HEK293 (cell line): ENCODE measurements around the gene RHEB.

Experiments used
- CTCF ChIA-PET: fragments of 350-600 bp; formaldehyde crosslinking; extraction: SDS; loops from one replicate; lab custom pipeline; 2021; ENCODE audit warnings: antibody characterized with exemption; lab: Yijun Ruan, JAX
- POLR2A ChIA-PET: fragments of 300-600 bp; formaldehyde crosslinking; extraction: SDS; loops from one replicate; lab custom pipeline; 2020; ENCODE audit warnings: antibody characterized with exemption, inconsistent platforms; lab: Yijun Ruan, JAX
- H3K27ac ChIP-seq: fragments of 200-500 bp; sonication (Bioruptor generic); 2 replicates; pipeline ENCODE4 v1.5.1; 2014; ENCODE audit warnings: low read depth, low read length, control low read depth, inconsistent platforms; ENCODE audit errors: extremely low read depth
- H3K36me3 ChIP-seq, 2 experiments: fragments of 200-500 bp in 1 of 2; sonication (Bioruptor generic) in 1 of 2; 1 replicate in 1 of 2; 2 replicates in 1 of 2; pipeline ENCODE4 v1.5.1; 2014 to 2017; ENCODE audit warnings: inconsistent platforms in 2 of 2, low read length in 2 of 2; ENCODE audit not compliant: control insufficient read depth in 2 of 2, insufficient read depth in 1 of 2
- H3K4me1 ChIP-seq: fragments of 200-500 bp; sonication (Bioruptor generic); 2 replicates; pipeline ENCODE4 v1.5.1; 2014; ENCODE audit warnings: mild to moderate bottlenecking, low read length, inconsistent platforms; ENCODE audit not compliant: control insufficient read depth, insufficient read depth
- H3K4me3 ChIP-seq: 2 replicates; pipeline ENCODE4 v1.5.1; 2011; ENCODE audit warnings: low read depth, mild to moderate bottlenecking, control low read depth, low read length, moderate library complexity
- H3K9me3 ChIP-seq: fragments of 200-500 bp; sonication (Bioruptor generic); 2 replicates; pipeline ENCODE4 v1.5.1; 2014; ENCODE audit warnings: low read depth, low read length, inconsistent platforms; ENCODE audit not compliant: control insufficient read depth, insufficient read depth
- HOXD13 ChIP-seq: sonication (generic); formaldehyde crosslinking; IDR thresholded peaks from 2 replicates; pipeline ENCODE4 v1.8.0; 2022; ENCODE audit warnings: missing genetic modification reagents, borderline replicate concordance
- KLF7 ChIP-seq: fragments of 450-650 bp; formaldehyde crosslinking; IDR thresholded peaks from 2 replicates; pipeline ENCODE4 v1.5.1; 2016; ENCODE audit warnings: missing biosample characterization, missing genetic modification characterization, borderline replicate concordance
- MYNN ChIP-seq: fragments of 450-650 bp; formaldehyde crosslinking; IDR thresholded peaks from 2 replicates; pipeline ENCODE4 v1.5.1; 2016; ENCODE audit warnings: missing biosample characterization, missing genetic modification characterization, borderline replicate concordance
- OVOL3 ChIP-seq: fragments of 450-650 bp; formaldehyde crosslinking; IDR thresholded peaks from 2 replicates; pipeline ENCODE4 v1.5.1; 2016; ENCODE audit warnings: missing biosample characterization, missing genetic modification characterization
- SCRT1 ChIP-seq: fragments of 450-650 bp; formaldehyde crosslinking; IDR thresholded peaks from 2 replicates; pipeline ENCODE4 v1.5.1; 2016; ENCODE audit warnings: missing biosample characterization, missing genetic modification characterization, borderline replicate concordance
- ZBTB17 ChIP-seq: fragments of 450-650 bp; formaldehyde crosslinking; IDR thresholded peaks from 2 replicates; pipeline ENCODE4 v1.5.1; 2016; ENCODE audit warnings: missing biosample characterization, missing genetic modification characterization
- ZFP41 ChIP-seq: fragments of 450-650 bp; formaldehyde crosslinking; IDR thresholded peaks from 2 replicates; pipeline ENCODE4 v1.5.1; 2016; ENCODE audit warnings: missing biosample characterization, missing genetic modification characterization, borderline replicate concordance
- ZNF138 ChIP-seq: fragments of 450-650 bp; formaldehyde crosslinking; IDR thresholded peaks from 2 replicates; pipeline ENCODE4 v1.5.1; 2016; ENCODE audit warnings: missing biosample characterization, missing genetic modification characterization, borderline replicate concordance
- ZNF148 ChIP-seq: fragments of 450-650 bp; formaldehyde crosslinking; IDR thresholded peaks from 2 replicates; pipeline ENCODE4 v1.5.0; 2017; ENCODE audit warnings: missing biosample characterization, missing genetic modification characterization, borderline replicate concordance
- ZNF155 ChIP-seq: fragments of 450-650 bp; formaldehyde crosslinking; IDR thresholded peaks from 2 replicates; pipeline ENCODE4 v1.5.1; 2016; ENCODE audit warnings: missing biosample characterization, missing genetic modification characterization
- ZNF16 ChIP-seq: fragments of 450-650 bp; formaldehyde crosslinking; IDR thresholded peaks from 2 replicates; pipeline ENCODE4 v1.5.1; 2016; ENCODE audit warnings: low read depth, missing biosample characterization, missing genetic modification characterization
- ZNF221 ChIP-seq: fragments of 450-650 bp; formaldehyde crosslinking; IDR thresholded peaks from 2 replicates; pipeline ENCODE4 v1.5.1; 2017; ENCODE audit warnings: missing biosample characterization, missing genetic modification characterization, borderline replicate concordance
- ZNF266 ChIP-seq: fragments of 450-650 bp; formaldehyde crosslinking; IDR thresholded peaks from 2 replicates; pipeline ENCODE4 v1.5.1; 2016; ENCODE audit warnings: missing biosample characterization, missing genetic modification characterization, low read depth
- ZNF398 ChIP-seq: fragments of 450-650 bp; formaldehyde crosslinking; IDR thresholded peaks from 2 replicates; pipeline ENCODE4 v1.5.1; 2017; ENCODE audit warnings: missing biosample characterization, missing genetic modification characterization
- ZNF488 ChIP-seq: fragments of 450-650 bp; formaldehyde crosslinking; IDR thresholded peaks from 2 replicates; pipeline ENCODE4 v1.5.1; 2016; ENCODE audit warnings: missing biosample characterization, missing genetic modification characterization
- ZNF521 ChIP-seq: fragments of 450-650 bp; formaldehyde crosslinking; IDR thresholded peaks from 2 replicates; pipeline ENCODE4 v1.5.1; 2017; ENCODE audit warnings: missing biosample characterization, mild to moderate bottlenecking, missing genetic modification characterization
- ZNF558 ChIP-seq: fragments of 450-650 bp; formaldehyde crosslinking; IDR thresholded peaks from 2 replicates; pipeline ENCODE4 v1.5.1; 2016; ENCODE audit warnings: missing biosample characterization, missing genetic modification characterization
- ZNF610 ChIP-seq: fragments of 450-650 bp; formaldehyde crosslinking; IDR thresholded peaks from 2 replicates; pipeline ENCODE4 v1.5.1; 2016; ENCODE audit warnings: missing biosample characterization, missing genetic modification characterization, borderline replicate concordance
- ZNF776 ChIP-seq: fragments of 450-650 bp; formaldehyde crosslinking; IDR thresholded peaks from 2 replicates; pipeline ENCODE4 v1.5.0; 2017; ENCODE audit warnings: missing biosample characterization, missing genetic modification characterization, borderline replicate concordance
- ZNF837 ChIP-seq: fragments of 450-650 bp; formaldehyde crosslinking; IDR thresholded peaks from 2 replicates; pipeline ENCODE4 v1.5.1; 2016; ENCODE audit warnings: missing biosample characterization, missing genetic modification characterization
- ZXDB ChIP-seq: fragments of 450-650 bp; formaldehyde crosslinking; IDR thresholded peaks from 2 replicates; pipeline ENCODE4 v1.5.1; 2016; ENCODE audit warnings: missing biosample characterization, missing genetic modification characterization
- TF ChIP-seq, protein P1 (sequence below): fragments of 450-650 bp; formaldehyde crosslinking; IDR thresholded peaks from 2 replicates; pipeline ENCODE4 v1.5.1; 2016; ENCODE audit warnings: missing biosample characterization, missing genetic modification characterization
- TF ChIP-seq, protein P2 (sequence below): fragments of 450-650 bp; formaldehyde crosslinking; IDR thresholded peaks from 2 replicates; pipeline ENCODE4 v1.5.1; 2017; ENCODE audit warnings: missing biosample characterization, missing genetic modification characterization
- TF ChIP-seq, protein P3 (sequence below): fragments of 450-650 bp; formaldehyde crosslinking; IDR thresholded peaks from 2 replicates; pipeline ENCODE4 v1.5.1; 2016; ENCODE audit warnings: missing biosample characterization, missing genetic modification characterization

Gene RHEB

GRCh38 chr7:151488096-151488495, 31.6 kb downstream of the RHEB start:
- TF ChIP-seq ZNF266 (tag by site-specific recombination) (no peak), ZNF488 (tag by site-specific recombination) (no peak), ZNF837 (tag by site-specific recombination) (no peak), ZBTB17 (tag by site-specific recombination) (no peak)
- TF ChIP-seq, all 188 proteins: peak for 0
- Histone ChIP-seq H3K9me3 (no peaks in the 10 kb centered on the region), H3K4me3 (no peak overlapping the region), H3K4me1 (no peaks in the 10 kb centered on the region), H3K27ac (no peak overlapping the region), H3K36me3 (peaks cover 7 to 73% of the 10 kb centered on the region in 2 experiments)
- ChIA-PET CTCF (interaction anchor here (0.6 kb wide), 1 partner anchor 1110 kb away, joined by 3 read pairs; no protein-coding TSS in a partner anchor), POLR2A (no interaction called here)

DNA sequence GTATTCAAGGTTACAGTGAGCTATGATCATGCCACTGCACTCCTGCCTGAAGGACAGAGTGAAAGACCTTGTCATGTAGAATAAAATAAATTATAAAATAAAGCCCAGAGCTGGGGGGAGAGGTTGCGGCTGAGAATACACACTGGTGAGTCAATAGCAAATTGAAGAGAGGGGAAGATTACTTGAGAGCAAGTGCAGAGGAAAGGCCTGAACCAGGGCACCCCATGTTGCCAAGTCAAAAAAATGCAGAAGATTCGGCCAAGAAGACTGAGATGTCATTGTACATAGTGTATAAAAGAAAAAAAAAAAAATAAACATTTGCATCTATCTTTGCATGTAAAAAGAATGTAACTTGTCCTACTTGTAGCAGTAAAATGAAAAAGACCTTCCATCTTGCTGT, 32.5 kb downstream of the RHEB start:
- H3K36me3 ChIP-seq: peaks cover 7 to 82% of the 10 kb centered on the region in 2 experiments
- H3K4me1 ChIP-seq: no peaks in the 10 kb centered on the region
- H3K4me3 ChIP-seq: no peak overlapping the region
- H3K27ac ChIP-seq: no peak overlapping the region
- TF ChIP-seq ZNF16 (tag by site-specific recombination): no peak
- TF ChIP-seq ZNF221 (tag by site-specific recombination): no peak
- TF ChIP-seq KLF7: no peak
- no peak for TF ChIP-seq SCRT1 (tag by site-specific recombination)
- TF ChIP-seq, protein P1, sequence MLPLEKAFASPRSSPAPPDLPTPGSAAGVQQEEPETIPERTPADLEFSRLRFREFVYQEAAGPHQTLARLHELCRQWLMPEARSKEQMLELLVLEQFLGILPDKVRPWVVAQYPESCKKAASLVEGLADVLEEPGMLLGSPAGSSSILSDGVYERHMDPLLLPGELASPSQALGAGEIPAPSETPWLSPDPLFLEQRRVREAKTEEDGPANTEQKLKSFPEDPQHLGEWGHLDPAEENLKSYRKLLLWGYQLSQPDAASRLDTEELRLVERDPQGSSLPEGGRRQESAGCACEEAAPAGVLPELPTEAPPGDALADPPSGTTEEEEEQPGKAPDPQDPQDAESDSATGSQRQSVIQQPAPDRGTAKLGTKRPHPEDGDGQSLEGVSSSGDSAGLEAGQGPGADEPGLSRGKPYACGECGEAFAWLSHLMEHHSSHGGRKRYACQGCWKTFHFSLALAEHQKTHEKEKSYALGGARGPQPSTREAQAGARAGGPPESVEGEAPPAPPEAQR (tag by site-specific recombination): no peak
- no peak for TF ChIP-seq ZNF558
- TF ChIP-seq MYNN (tag by site-specific recombination): no peak
- no peak for TF ChIP-seq ZNF776 (tag by site-specific recombination)
- TF ChIP-seq ZNF610 (tag by site-specific recombination): no peak
- no peak for TF ChIP-seq ZNF138 (tag by site-specific recombination)
- no peak for TF ChIP-seq HOXD13
- TF ChIP-seq ZNF155 (tag by site-specific recombination): no peak
- TF ChIP-seq, protein P2, sequence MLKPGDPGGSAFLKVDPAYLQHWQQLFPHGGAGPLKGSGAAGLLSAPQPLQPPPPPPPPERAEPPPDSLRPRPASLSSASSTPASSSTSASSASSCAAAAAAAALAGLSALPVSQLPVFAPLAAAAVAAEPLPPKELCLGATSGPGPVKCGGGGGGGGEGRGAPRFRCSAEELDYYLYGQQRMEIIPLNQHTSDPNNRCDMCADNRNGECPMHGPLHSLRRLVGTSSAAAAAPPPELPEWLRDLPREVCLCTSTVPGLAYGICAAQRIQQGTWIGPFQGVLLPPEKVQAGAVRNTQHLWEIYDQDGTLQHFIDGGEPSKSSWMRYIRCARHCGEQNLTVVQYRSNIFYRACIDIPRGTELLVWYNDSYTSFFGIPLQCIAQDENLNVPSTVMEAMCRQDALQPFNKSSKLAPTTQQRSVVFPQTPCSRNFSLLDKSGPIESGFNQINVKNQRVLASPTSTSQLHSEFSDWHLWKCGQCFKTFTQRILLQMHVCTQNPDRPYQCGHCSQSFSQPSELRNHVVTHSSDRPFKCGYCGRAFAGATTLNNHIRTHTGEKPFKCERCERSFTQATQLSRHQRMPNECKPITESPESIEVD: no peak
- no peak for TF ChIP-seq ZNF521
- TF ChIP-seq ZXDB: no peak
- TF ChIP-seq ZFP41: no peak
- no peak for TF ChIP-seq ZNF148 (tag by site-specific recombination)
- no peak for TF ChIP-seq ZNF398 (tag by site-specific recombination)
- TF ChIP-seq OVOL3 (tag by site-specific recombination): no peak
- TF ChIP-seq, protein P3, sequence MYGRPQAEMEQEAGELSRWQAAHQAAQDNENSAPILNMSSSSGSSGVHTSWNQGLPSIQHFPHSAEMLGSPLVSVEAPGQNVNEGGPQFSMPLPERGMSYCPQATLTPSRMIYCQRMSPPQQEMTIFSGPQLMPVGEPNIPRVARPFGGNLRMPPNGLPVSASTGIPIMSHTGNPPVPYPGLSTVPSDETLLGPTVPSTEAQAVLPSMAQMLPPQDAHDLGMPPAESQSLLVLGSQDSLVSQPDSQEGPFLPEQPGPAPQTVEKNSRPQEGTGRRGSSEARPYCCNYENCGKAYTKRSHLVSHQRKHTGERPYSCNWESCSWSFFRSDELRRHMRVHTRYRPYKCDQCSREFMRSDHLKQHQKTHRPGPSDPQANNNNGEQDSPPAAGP (tag by site-specific recombination): no peak
- TF ChIP-seq, all 188 proteins: peak for 0
- ChIA-PET POLR2A (no interaction called here), CTCF (no interaction called here)
- H3K9me3 ChIP-seq: no peaks in the 10 kb centered on the region
